B cell (primary cell): ENCODE results near the gene RIPOR1. TPM values are rescaled to one million over a fixed set of nuclear protein-coding genes. Genes with fewer than 3 reads are reported as not detected.

Source experiments
- ATAC-seq: fragments of 200-7000 bp; cut with Tn5 transposase; one replicate; pipeline ENCODE4 v1.10.0; 2021; ENCODE audit warnings: low read depth, mild to moderate bottlenecking, moderate number of reproducible peaks, moderate library complexity
- CTCF ChIA-PET: fragments of 350-600 bp; sonication (Branson Sonifier 250); formaldehyde crosslinking; loops from one replicate; lab custom pipeline; 2021; ENCODE audit warnings: antibody characterized with exemption, inconsistent platforms; lab: Charles Lee
- POLR2A ChIA-PET: fragments of 350-600 bp; sonication (Branson Sonifier 250); formaldehyde crosslinking; loops from one replicate; lab custom pipeline; 2021; ENCODE audit warnings: antibody characterized with exemption; lab: Charles Lee
- DNase-seq: peaks from one replicate; pipeline ENCODE4 v3.0.0; 2013
- H2AFZ ChIP-seq: 2 replicates; pipeline ENCODE4 v1.6.1; 2012; ENCODE audit warnings: mild to moderate bottlenecking, low read depth, low read length; ENCODE audit not compliant: insufficient read depth, poor library complexity, severe bottlenecking
- H3K27ac ChIP-seq, 2 donors: 1 replicate in 1 of 2; 2 replicates in 1 of 2; pipeline ENCODE4 v1.5.1; 2012 to 2013; ENCODE audit warnings: low read length in 2 of 2, mild to moderate bottlenecking in 2 of 2, moderate library complexity in 1 of 2
- H3K27me3 ChIP-seq, 4 experiments: fragments of 200-600 bp in 1 of 4; sonication (generic) in 1 of 4; replicated peaks in 1 of 4; 1 replicate in 2 of 4; 2 replicates in 2 of 4; pipeline versions ENCODE4 v1.6.1 to v1.7.0; 2013 to 2016; ENCODE audit warnings: low read length in 3 of 4, mild to moderate bottlenecking in 2 of 4, mixed read lengths in 1 of 4, moderate library complexity in 1 of 4; ENCODE audit not compliant: insufficient read depth in 4 of 4, control insufficient read depth in 3 of 4; ENCODE audit errors: control extremely low read depth in 1 of 4
- H3K36me3 ChIP-seq, 2 experiments: replicated peaks in 1 of 2; 1 replicate in 1 of 2; 2 replicates in 1 of 2; pipeline versions ENCODE4 v1.6.1 to v1.7.1; 2013; ENCODE audit warnings: low read length in 1 of 2; ENCODE audit not compliant: insufficient read depth in 2 of 2, control insufficient read depth in 1 of 2; ENCODE audit errors: control extremely low read depth in 1 of 2, extremely low read depth in 1 of 2
- H3K4me1 ChIP-seq, 2 donors: fragments of 200-600 bp in 1 of 2; sonication (generic) in 1 of 2; 1 replicate in 1 of 2; 2 replicates in 1 of 2; pipeline versions ENCODE4 v1.5.1 to v1.6.1; 2013 to 2017; ENCODE audit warnings: low read length in 2 of 2; ENCODE audit not compliant: control insufficient read depth in 2 of 2, insufficient read depth in 2 of 2
- H3K4me2 ChIP-seq: replicated peaks from 2 replicates; pipeline ENCODE3; 2012; ENCODE audit warnings: mild to moderate bottlenecking, low read depth, low read length; ENCODE audit not compliant: poor library complexity, severe bottlenecking
- H3K4me3 ChIP-seq, 5 experiments: fragments of 200-600 bp in 1 of 5; sonication (generic) in 1 of 5; 1 replicate in 3 of 5; 2 replicates in 2 of 5; pipeline versions ENCODE4 v1.5.1 to v1.7.0; 2011 to 2016; ENCODE audit warnings: low read length in 4 of 5, mild to moderate bottlenecking in 4 of 5, low read depth in 2 of 5, control low read depth in 1 of 5, moderate library complexity in 1 of 5; ENCODE audit not compliant: insufficient read depth in 1 of 5; ENCODE audit errors: control extremely low read depth in 1 of 5, extremely low read depth in 1 of 5
- H3K79me2 ChIP-seq: fragments of 200-600 bp; sonication (generic); one replicate; pipeline ENCODE4 v1.6.0; 2016; ENCODE audit warnings: low read length; ENCODE audit not compliant: control insufficient read depth, insufficient read depth
- H3K9ac ChIP-seq: fragments of 200-600 bp; sonication (generic); 2 replicates; pipeline ENCODE4 v1.6.1; 2017; ENCODE audit warnings: mild to moderate bottlenecking, low read length, moderate library complexity
- H3K9me3 ChIP-seq, 3 donors: one replicate each; pipeline versions ENCODE4 v1.6.1 to v1.7.1; 2013; ENCODE audit warnings: low read length in 2 of 3; ENCODE audit not compliant: control insufficient read depth in 2 of 3, insufficient read depth in 1 of 3; ENCODE audit errors: control extremely low read depth in 1 of 3
- H4K20me1 ChIP-seq: 2 replicates; pipeline ENCODE4 v1.6.0; 2012; ENCODE audit warnings: mild to moderate bottlenecking, low read length; ENCODE audit not compliant: insufficient read depth, control insufficient read depth, poor library complexity, severe bottlenecking
- H3K27ac Mint-ChIP-seq: one replicate; pipeline ENCODE4 v1.8.0; 2021; ENCODE audit warnings: mixed read lengths
- H3K27me3 Mint-ChIP-seq: one replicate; pipeline ENCODE4 v1.8.0; 2021; ENCODE audit warnings: mixed read lengths
- H3K4me1 Mint-ChIP-seq: one replicate; pipeline ENCODE4 v1.8.0; 2021; ENCODE audit warnings: mixed read lengths
- H3K4me3 Mint-ChIP-seq: one replicate; pipeline ENCODE4 v1.8.0; 2021; ENCODE audit warnings: mixed read lengths
- H3K9me3 Mint-ChIP-seq: one replicate; pipeline ENCODE4 v1.8.0; 2022; ENCODE audit warnings: mixed read lengths; ENCODE audit not compliant: insufficient read depth
- CTCF ChIP-seq: fragments of 200-600 bp; IDR thresholded peaks from one replicate; pipeline ENCODE4 v1.8.0; 2022; ENCODE audit warnings: antibody characterized with exemption, mild to moderate bottlenecking
- EZH2 ChIP-seq: IDR thresholded peaks from 2 replicates; pipeline ENCODE4 v1.6.1; 2012; ENCODE audit warnings: borderline replicate concordance, low read depth, mild to moderate bottlenecking, moderate library complexity, low read length; ENCODE audit not compliant: insufficient read depth, poor library complexity, severe bottlenecking
- WGBS: methylation state at CpG from one replicate; pipeline ENCODE4 v1.1.5; 2013; ENCODE audit warnings: missing lambda C conversion rate; ENCODE audit not compliant: insufficient coverage; 5-methylcytosine and 5-hydroxymethylcytosine counted together
- intact Hi-C: fragments of 100-400 bp; cut with micrococcal nuclease; formaldehyde crosslinking; loops from one replicate; pipeline ENCODE4 v1.10.0; 2022
- polyA plus RNA-seq: library from polyadenylated mRNA; depleted of rRNA; stranded (reverse); fragments of >200 nt; gene quantifications from 2 replicates; pipeline ENCODE4 v1.2.3, GENCODE V29; 2012
- total RNA-seq, 2 donors: library from RNA; stranded (reverse); fragments of 120-200 nt in 1 of 2; gene quantifications; 1 replicate in 1 of 2; 2 replicates in 1 of 2; pipeline versions ENCODE4 v1.2.3 to v1.2.4, GENCODE V29; 2013 to 2022

RIPOR1 gene
- total and polyA plus RNA-seq, 2 donors (not counting 1 experiment from before 2014, with no cell fraction given), result 124 to 363 TPM

GRCh38 chr16:67517661-67518423 is 10.8 kb upstream of the RIPOR1 start:
- no peaks in the 10 kb centered on the region for H3K36me3 ChIP-seq
- Mint-ChIP-seq H3K4me3 (peak overlapping the region; percentile 83), H3K4me1 (peaks cover 80% of the 10 kb centered on the region), H3K9me3 (no peaks in the 10 kb centered on the region), H3K27me3 (no peaks in the 10 kb centered on the region), H3K27ac (peak overlapping the region; percentile 98)
- H3K79me2 ChIP-seq, result peaks cover 29% of the 10 kb centered on the region
- peak; percentile 92 for DNase-seq
- ChIA-PET POLR2A (interaction anchor here (0.6 to 3.7 kb wide), 11 partner anchors 12 to 418 kb away, joined by 3 to 17 read pairs (median 5); partner anchors contain the start of genes ATP6V0D1, CTCF, PSMB10 and RIPOR1), CTCF (interaction anchor here (0.8 to 18.8 kb wide), 14 partner anchors 16 to 407 kb away, joined by 3 to 817 read pairs (median 8); partner anchors contain the start of genes AGRP, ATP6V0D1, CARMIL2 and CTCF)
- H2AFZ ChIP-seq, result peak overlapping the region; percentile 30
- no peaks in the 10 kb centered on the region for H3K27me3 ChIP-seq
- H3K9ac ChIP-seq, result peak overlapping the region; percentile 69
- no peak for TF ChIP-seq EZH2
- TF ChIP-seq CTCF, result no peak
- peak overlapping the region; percentile 88 for H3K4me2 ChIP-seq
- peak; percentile 64 for ATAC-seq
- peak overlapping the region in 4 of 5 experiments; percentile 50 to 60 (median 53) for H3K4me3 ChIP-seq
- WGBS, result 3% methylated on average over 8 of the region's 11 CpGs
- intact Hi-C loops, result loop anchor here (2.0 to 5.0 kb wide), 2 partner anchors 13 to 474 kb away; no protein-coding TSS in a partner anchor
- no peaks in the 10 kb centered on the region for H4K20me1 ChIP-seq
- peaks cover 71 to 88% of the 10 kb centered on the region in 2 donors for H3K4me1 ChIP-seq
- H3K27ac ChIP-seq, result peak overlapping the region; percentile 94 to 96
- no peaks in the 10 kb centered on the region for H3K9me3 ChIP-seq
